Spleen (tissue), 11 donors: Measurements from ENCODE around the gene ANO3. TPM values are rescaled to one million over a fixed set of nuclear protein-coding genes. Genes with fewer than 3 reads are reported as not detected.

Source experiments
- DNase-seq: peaks from one replicate; pipeline ENCODE4 v3.0.0-alpha.2; 2020
- H3K27ac ChIP-seq, 8 donors: fragments of 200-600 bp; sonication (generic) in 7 of 8; 1 replicate in 4 of 8; 2 replicates in 4 of 8; pipeline versions ENCODE4 v1.5.0 to v1.8.0; 2016 to 2021; ENCODE audit warnings: inconsistent platforms in 4 of 8, mild to moderate bottlenecking in 4 of 8, moderate library complexity in 1 of 8
- H3K27me3 ChIP-seq, 7 donors: fragments of 200-600 bp; sonication (generic) in 6 of 7; replicated peaks in 1 of 7; 1 replicate in 4 of 7; 2 replicates in 3 of 7; pipeline versions ENCODE4 v1.5.0 to v1.8.0; 2016 to 2021; ENCODE audit warnings: inconsistent platforms in 3 of 7, mild to moderate bottlenecking in 1 of 7
- H3K36me3 ChIP-seq, 6 donors: fragments of 200-600 bp; sonication (generic) in 5 of 6; 1 replicate in 4 of 6; 2 replicates in 2 of 6; pipeline versions ENCODE4 v1.5.0 to v1.8.0; 2016 to 2021; ENCODE audit warnings: inconsistent platforms in 2 of 6
- H3K4me1 ChIP-seq, 6 donors: fragments of 200-600 bp; sonication (generic) in 5 of 6; 1 replicate in 3 of 6; 2 replicates in 3 of 6; pipeline versions ENCODE4 v1.5.0 to v1.8.0; 2016 to 2021; ENCODE audit warnings: inconsistent platforms in 3 of 6
- H3K4me3 ChIP-seq, 8 donors: fragments of 200-600 bp; sonication (generic) in 7 of 8; 1 replicate in 4 of 8; 2 replicates in 4 of 8; pipeline versions ENCODE4 v1.5.0 to v1.8.0; 2016 to 2021; ENCODE audit warnings: inconsistent platforms in 4 of 8, mild to moderate bottlenecking in 4 of 8, moderate library complexity in 2 of 8
- H3K9me3 ChIP-seq, 8 donors: fragments of 200-600 bp; sonication (generic) in 7 of 8; 1 replicate in 4 of 8; 2 replicates in 4 of 8; pipeline versions ENCODE4 v1.5.0 to v1.8.0; 2016 to 2021; ENCODE audit warnings: inconsistent platforms in 4 of 8
- POLR2A ChIP-seq, 3 donors: fragments of 450-650 bp; IDR thresholded peaks; one replicate each; pipeline ENCODE4 v1.5.1; 2017; ENCODE audit warnings: antibody characterized with exemption in 3 of 3, mild to moderate bottlenecking in 1 of 3
- POLR2AphosphoS5 ChIP-seq, 3 donors: sonication (generic); formaldehyde crosslinking; IDR thresholded peaks; one replicate each; pipeline ENCODE4 v1.5.1; 2017; ENCODE audit warnings: antibody characterized with exemption in 3 of 3
- WGBS, 5 donors: extraction: QIAGEN DNeasy Blood & Tissue Kit in 3 of 5; methylation state at CpG; one replicate each; pipeline versions ENCODE4 v1.1.5 to v1.1.7; 2013 to 2018; 5-methylcytosine and 5-hydroxymethylcytosine counted together
- intact Hi-C: fragments of 100-400 bp; cut with DNase I; formaldehyde crosslinking; loops from one replicate; pipeline ENCODE4 v1.15.0; 2023; ENCODE audit warnings: low total_unique reads
- polyA plus RNA-seq, 3 donors: library from polyadenylated mRNA; stranded (reverse); fragments of 200-250 nt; gene quantifications; one replicate each; pipeline ENCODE4 v1.2.1, GENCODE V29; 2013
- total RNA-seq, 7 donors: library from RNA; depleted of rRNA in 3 of 7; stranded (reverse); fragments of >200 nt in 3 of 7; fragmentation: NEBNext Ultra II Directional in 4 of 7; extraction: Animal tissue kit (Norgen Biotek cat#: 25700) in 4 of 7; gene quantifications; one replicate each; pipeline versions ENCODE4 v1.1.0 to v1.2.1, GENCODE V29; 2016 to 2021
- TF ChIP-seq, protein P1 (sequence below), 11 experiments: fragments of 200-600 bp in 7 of 11; fragments of 450-650 bp in 4 of 11; sonication (generic) in 4 of 11; IDR thresholded peaks in 8 of 11; conservative IDR thresholded peaks in 3 of 11; 1 replicate in 7 of 11; 2 replicates in 4 of 11; pipeline versions ENCODE4 v1.4.0 to v1.8.0; 2016 to 2021; ENCODE audit warnings: antibody characterized with exemption in 11 of 11, inconsistent platforms in 4 of 11, mild to moderate bottlenecking in 1 of 11
- donor health status: healthy with polysubstance abuse.
- donor health status: DM: no; HTN: no; CAD: no; lungs with moderate emphysema.
- donor health status: DM: no; HTN: no; CAD: no.
- donor health status: Bipolar disorder and iron deficiency.
- donor health status: healthy.
- donor health status: DM: no; HTN: no; CAD: no.
- donor health status: DM: yes; HTN: yes; CAD: no.

Gene ANO3
- total and polyA plus RNA-seq, 10 donors = 0.03 to 2.6 (median 0.26) TPM; not detected in 4

DNA sequence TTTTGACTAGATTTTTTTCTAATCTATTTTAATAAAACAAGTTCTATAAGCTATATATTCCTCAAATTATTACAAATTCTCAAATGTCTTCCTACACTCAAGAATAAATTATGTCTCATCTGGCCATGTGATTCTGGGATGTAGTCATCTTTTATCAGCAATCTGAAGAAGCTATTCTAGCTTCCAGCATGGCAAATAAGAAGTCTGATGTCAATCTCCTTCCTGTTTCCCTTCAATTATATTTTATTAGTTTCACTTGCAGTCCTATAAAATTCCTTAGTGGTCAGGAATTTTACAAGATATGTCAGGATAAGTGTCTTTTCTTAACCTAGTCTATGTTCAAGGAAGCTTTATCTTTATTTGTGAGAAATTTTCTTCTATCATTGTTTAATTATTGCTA lies 10.4 kb upstream of the ANO3 start:
- intact Hi-C loops = no loop called here
- Histone ChIP-seq H3K4me3 (no peak overlapping the region), H3K27ac (no peak overlapping the region), H3K27me3 (no peaks in the 10 kb centered on the region), H3K9me3 (no peaks in the 10 kb centered on the region), H3K4me1 (no peaks in the 10 kb centered on the region), H3K36me3 (no peaks in the 10 kb centered on the region)
- no peak for DNase-seq
- TF ChIP-seq POLR2A (IDR thresholded peaks at IDR 0.05) (no peak), POLR2AphosphoS5 (IDR thresholded peaks at IDR 0.05) (no peak)
- TF ChIP-seq, protein P1, sequence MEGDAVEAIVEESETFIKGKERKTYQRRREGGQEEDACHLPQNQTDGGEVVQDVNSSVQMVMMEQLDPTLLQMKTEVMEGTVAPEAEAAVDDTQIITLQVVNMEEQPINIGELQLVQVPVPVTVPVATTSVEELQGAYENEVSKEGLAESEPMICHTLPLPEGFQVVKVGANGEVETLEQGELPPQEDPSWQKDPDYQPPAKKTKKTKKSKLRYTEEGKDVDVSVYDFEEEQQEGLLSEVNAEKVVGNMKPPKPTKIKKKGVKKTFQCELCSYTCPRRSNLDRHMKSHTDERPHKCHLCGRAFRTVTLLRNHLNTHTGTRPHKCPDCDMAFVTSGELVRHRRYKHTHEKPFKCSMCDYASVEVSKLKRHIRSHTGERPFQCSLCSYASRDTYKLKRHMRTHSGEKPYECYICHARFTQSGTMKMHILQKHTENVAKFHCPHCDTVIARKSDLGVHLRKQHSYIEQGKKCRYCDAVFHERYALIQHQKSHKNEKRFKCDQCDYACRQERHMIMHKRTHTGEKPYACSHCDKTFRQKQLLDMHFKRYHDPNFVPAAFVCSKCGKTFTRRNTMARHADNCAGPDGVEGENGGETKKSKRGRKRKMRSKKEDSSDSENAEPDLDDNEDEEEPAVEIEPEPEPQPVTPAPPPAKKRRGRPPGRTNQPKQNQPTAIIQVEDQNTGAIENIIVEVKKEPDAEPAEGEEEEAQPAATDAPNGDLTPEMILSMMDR (IDR thresholded peaks at IDR 0.05 in 8 of 11, conservative IDR thresholded peaks at IDR 0.05 in 3 of 11) = no peak

- Histone ChIP-seq H3K27ac (no peak overlapping the region), H3K4me3 (no peak overlapping the region), H3K27me3 (no peaks in the 10 kb centered on the region), H3K36me3 (no peaks in the 10 kb centered on the region), H3K4me1 (no peaks in the 10 kb centered on the region), H3K9me3 (no peaks in the 10 kb centered on the region)
- TF ChIP-seq POLR2AphosphoS5 (IDR thresholded peaks at IDR 0.05) (no peak), POLR2A (IDR thresholded peaks at IDR 0.05) (no peak)
- TF ChIP-seq, protein P1 (IDR thresholded peaks at IDR 0.05 in 8 of 11, conservative IDR thresholded peaks at IDR 0.05 in 3 of 11) = no peak
- intact Hi-C loops = no loop called here
- WGBS, 5 donors = 86 to 97% (median 91%) methylated on average over 1 of the region's 1 CpG
- no peak for DNase-seq
Measured at GRCh38 chr11:26322335-26323067, 9.4 kb upstream of the ANO3 start.

GRCh38 chr11:26323837-26324236 lies 8.1 kb upstream of the ANO3 start:
- intact Hi-C loops = no loop called here
- Histone ChIP-seq H3K27me3 (no peaks in the 10 kb centered on the region), H3K27ac (no peak overlapping the region), H3K4me1 (no peaks in the 10 kb centered on the region), H3K36me3 (no peaks in the 10 kb centered on the region), H3K4me3 (no peak overlapping the region), H3K9me3 (no peaks in the 10 kb centered on the region)
- DNase-seq = no peak
- TF ChIP-seq, protein P1 (IDR thresholded peaks at IDR 0.05 in 8 of 11, conservative IDR thresholded peaks at IDR 0.05 in 3 of 11) = no peak
- TF ChIP-seq POLR2A (IDR thresholded peaks at IDR 0.05) (no peak), POLR2AphosphoS5 (IDR thresholded peaks at IDR 0.05) (no peak)

- H3K36me3 ChIP-seq = no peaks in the 10 kb centered on the region
- no peak for DNase-seq
- intact Hi-C loops = no loop called here
- no peak overlapping the region for H3K4me3 ChIP-seq
- WGBS, 5 donors = 59 to 71% (median 63%) methylated on average over 2 of the region's 2 CpGs
- no peaks in the 10 kb centered on the region for H3K4me1 ChIP-seq
- no peak overlapping the region for H3K27ac ChIP-seq
- TF ChIP-seq POLR2A (IDR thresholded peaks at IDR 0.05) (no peak), POLR2AphosphoS5 (IDR thresholded peaks at IDR 0.05) (no peak)
- TF ChIP-seq, protein P1 (IDR thresholded peaks at IDR 0.05 in 8 of 11, conservative IDR thresholded peaks at IDR 0.05 in 3 of 11) = no peak
- H3K9me3 ChIP-seq = no peaks in the 10 kb centered on the region
- no peaks in the 10 kb centered on the region for H3K27me3 ChIP-seq
Measured at GRCh38 chr11:26324270-26324669, 7.7 kb upstream of the ANO3 start.
